WTC11 (cell line): Measurements from ENCODE around the gene CNOT3. TPM values are rescaled to one million over a fixed set of nuclear protein-coding genes. Genes with fewer than 3 reads are reported as not detected.

Experiments
- ATAC-seq: fragments of 200-7000 bp; cut with Tn5 transposase; 2 replicates; pipeline ENCODE4 v1.10.0; 2021; ENCODE audit warnings: mild to moderate bottlenecking, moderate library complexity
- CTCF ChIA-PET: fragments of 300-600 bp; sonication (Branson Sonifier 250); formaldehyde crosslinking; loops from one replicate; lab custom pipeline; 2021; ENCODE audit warnings: antibody characterized with exemption; lab: Charles Lee
- POLR2A ChIA-PET: fragments of 350-600 bp; sonication (Branson Sonifier 250); formaldehyde crosslinking; loops from one replicate; lab custom pipeline; 2021; ENCODE audit warnings: antibody characterized with exemption; lab: Charles Lee
- DNase-seq: peaks from one replicate; pipeline ENCODE4 v3.0.0; 2021; ENCODE audit warnings: low spot score
- H3K27ac Mint-ChIP-seq: 2 replicates; pipeline ENCODE4 v1.8.0; 2021; ENCODE audit warnings: mixed read lengths
- H3K27me3 Mint-ChIP-seq: 2 replicates; pipeline ENCODE4 v1.8.0; 2021; ENCODE audit warnings: low read depth, mild to moderate bottlenecking, moderate library complexity, mixed read lengths
- H3K36me3 Mint-ChIP-seq: 2 replicates; pipeline ENCODE4 v1.8.0; 2021; ENCODE audit warnings: mixed read lengths
- H3K4me1 Mint-ChIP-seq: 2 replicates; pipeline ENCODE4 v1.8.0; 2022; ENCODE audit warnings: mixed read lengths
- H3K4me3 Mint-ChIP-seq: 2 replicates; pipeline ENCODE4 v1.8.0; 2021; ENCODE audit warnings: mild to moderate bottlenecking, moderate library complexity, mixed read lengths
- H3K9me3 Mint-ChIP-seq: 2 replicates; pipeline ENCODE4 v1.8.0; 2021; ENCODE audit warnings: mixed read lengths
- AFF4 ChIP-seq: sonication (generic); formaldehyde crosslinking; IDR thresholded peaks from 2 replicates; pipeline ENCODE4 v1.8.1; 2023; ENCODE audit warnings: mild to moderate bottlenecking, missing genetic modification reagents, borderline replicate concordance
- ATF1 ChIP-seq: sonication (generic); formaldehyde crosslinking; IDR thresholded peaks from 2 replicates; pipeline ENCODE4 v1.8.1; 2023; ENCODE audit warnings: mild to moderate bottlenecking, moderate library complexity, missing genetic modification reagents
- ATF6 ChIP-seq: sonication (generic); formaldehyde crosslinking; IDR thresholded peaks from 2 replicates; pipeline ENCODE4 v1.8.1; 2023; ENCODE audit warnings: mild to moderate bottlenecking, missing genetic modification reagents
- CREM ChIP-seq: sonication (generic); formaldehyde crosslinking; IDR thresholded peaks from 2 replicates; pipeline ENCODE4 v1.8.1; 2022; ENCODE audit warnings: mild to moderate bottlenecking, missing genetic modification reagents, moderate library complexity
- ELF4 ChIP-seq: sonication (generic); formaldehyde crosslinking; IDR thresholded peaks from 2 replicates; pipeline ENCODE4 v1.8.1; 2022; ENCODE audit warnings: low read depth, mild to moderate bottlenecking, moderate library complexity, missing genetic modification reagents
- EMX1 ChIP-seq: fragments of 250-450 bp; sonication (Bioruptor Pico); IDR thresholded peaks from 2 replicates; pipeline ENCODE4 v1.8.0; 2021; ENCODE audit warnings: mild to moderate bottlenecking
- ERG ChIP-seq: fragments of 250-450 bp; sonication (Bioruptor Pico); IDR thresholded peaks from 2 replicates; pipeline ENCODE4 v1.8.0; 2021; ENCODE audit warnings: mild to moderate bottlenecking
- IRF2 ChIP-seq: sonication (generic); formaldehyde crosslinking; IDR thresholded peaks from 2 replicates; pipeline ENCODE4 v1.8.0; 2022; ENCODE audit warnings: low read depth, missing genetic modification reagents, borderline replicate concordance
- NFATC4 ChIP-seq: fragments of 250-450 bp; sonication (Bioruptor Pico); IDR thresholded peaks from 2 replicates; pipeline ENCODE4 v1.9.0; 2021; ENCODE audit warnings: mild to moderate bottlenecking
- NR1H2 ChIP-seq: sonication (generic); formaldehyde crosslinking; IDR thresholded peaks from 2 replicates; pipeline ENCODE4 v1.9.0; 2021; ENCODE audit warnings: mild to moderate bottlenecking, moderate library complexity, missing genetic modification reagents
- RORB ChIP-seq: fragments of 250-450 bp; sonication (Bioruptor Pico); IDR thresholded peaks from 2 replicates; pipeline ENCODE4 v1.9.0; 2021; ENCODE audit warnings: mild to moderate bottlenecking
- SMAD4 ChIP-seq: sonication (generic); formaldehyde crosslinking; IDR thresholded peaks from 2 replicates; pipeline ENCODE4 v1.8.0; 2022; ENCODE audit warnings: mild to moderate bottlenecking, missing genetic modification reagents
- SOX15 ChIP-seq: fragments of 250-450 bp; sonication (Bioruptor Pico); IDR thresholded peaks from 2 replicates; pipeline ENCODE4 v1.9.0; 2021; ENCODE audit warnings: mild to moderate bottlenecking
- SP1 ChIP-seq: sonication (generic); formaldehyde crosslinking; conservative IDR thresholded peaks from 2 replicates; pipeline ENCODE4 v1.8.1; 2022; ENCODE audit warnings: missing genetic modification reagents
- STAT6 ChIP-seq: sonication (generic); formaldehyde crosslinking; conservative IDR thresholded peaks from 2 replicates; pipeline ENCODE4 v1.8.1; 2023; ENCODE audit warnings: mild to moderate bottlenecking, low read depth, missing genetic modification reagents, moderate library complexity
- TCF7 ChIP-seq: sonication (generic); formaldehyde crosslinking; IDR thresholded peaks from 2 replicates; pipeline ENCODE4 v1.8.0; 2022; ENCODE audit warnings: mild to moderate bottlenecking, low read depth, missing genetic modification reagents, moderate library complexity
- TEAD4 ChIP-seq: sonication (generic); formaldehyde crosslinking; IDR thresholded peaks from 2 replicates; pipeline ENCODE4 v1.8.0; 2022; ENCODE audit warnings: mild to moderate bottlenecking, missing genetic modification reagents
- USF2 ChIP-seq: sonication (generic); formaldehyde crosslinking; IDR thresholded peaks from 2 replicates; pipeline ENCODE4 v1.8.1; 2023; ENCODE audit warnings: mild to moderate bottlenecking, missing genetic modification reagents, moderate library complexity
- ZBTB43 ChIP-seq: sonication (generic); formaldehyde crosslinking; IDR thresholded peaks from 2 replicates; pipeline ENCODE4 v1.8.1; 2023; ENCODE audit warnings: mild to moderate bottlenecking, missing genetic modification reagents
- ZNF121 ChIP-seq: sonication (generic); formaldehyde crosslinking; IDR thresholded peaks from 2 replicates; pipeline ENCODE4 v1.8.0; 2023; ENCODE audit warnings: missing genetic modification reagents
- ZNF317 ChIP-seq: sonication (generic); formaldehyde crosslinking; IDR thresholded peaks from 2 replicates; pipeline ENCODE4 v1.8.1; 2023; ENCODE audit warnings: low read depth, mild to moderate bottlenecking, moderate library complexity, missing genetic modification reagents, borderline replicate concordance
- total RNA-seq: library from RNA; stranded (reverse); gene quantifications from 3 replicates; pipeline ENCODE4 v1.2.3, GENCODE V29; 2021

CNOT3 gene
- total RNA-seq, 1 experiment from 2014 or later: 93.3 TPM

GRCh38 chr19:54173359-54173699 lies 35.8 kb downstream of the CNOT3 start:
- no peak for DNase-seq
- Mint-ChIP-seq H3K27ac (no peak overlapping the region), H3K4me3 (peak overlapping the region; percentile 82), H3K4me1 (peaks cover 16% of the 10 kb centered on the region), H3K36me3 (peaks cover 10% of the 10 kb centered on the region)
- peak; percentile 6 for ATAC-seq
- POLR2A ChIA-PET: interaction anchor here (0.8 to 1.6 kb wide), 7 partner anchors 8 to 78 kb away, joined by 3 to 9 read pairs (median 4); partner anchors contain the start of genes MBOAT7, PRPF31, TFPT and TSEN34
- TF ChIP-seq AFF4 (0 out of 2 replicates have a peak, but pooled peaks have one; percentile 17), ATF1 (CRISPR knock-in tag) (no peak)
- TF ChIP-seq, all 79 proteins: peak for 1
- Mint-ChIP-seq H3K9me3 (no peaks in the 10 kb centered on the region), H3K27me3 (no peaks in the 10 kb centered on the region)
- CTCF ChIA-PET: interaction anchor here (0.6 to 2.2 kb wide), 19 partner anchors 8 to 454 kb away, joined by 3 to 31 read pairs (median 4); partner anchors contain the start of genes CNOT3, LILRA6, MBOAT7 and PRPF31

GRCh38 chr19:54173951-54174834 lies 36.6 kb downstream of the CNOT3 start:
- CTCF ChIA-PET: interaction anchor here (0.9 to 2.2 kb wide), 9 partner anchors 9 to 152 kb away, joined by 3 to 31 read pairs (median 6); partner anchors contain the start of genes CNOT3, MBOAT7 and TSEN34
- H3K27ac Mint-ChIP-seq: no peak overlapping the region

More at GRCh38 chr19:54173951-54174834, 36.6 kb downstream of the CNOT3 start:
- peaks cover 11% of the 10 kb centered on the region for H3K36me3 Mint-ChIP-seq
- ATAC-seq (no peak), DNase-seq (no peak)
- no peak overlapping the region for H3K4me3 Mint-ChIP-seq
- POLR2A ChIA-PET: interaction anchor here (0.6 to 1.6 kb wide), 8 partner anchors 9 to 1235 kb away, joined by 3 to 5 read pairs (median 4); partner anchors contain the start of genes MBOAT7, PRPF31, TFPT and TSEN34
- H3K27me3 Mint-ChIP-seq: no peaks in the 10 kb centered on the region
- no peak for TF ChIP-seq SP1 (CRISPR knock-in tag)
- TF ChIP-seq STAT6 (CRISPR knock-in tag): no peak
- TF ChIP-seq ELF4: no peak
- no peak for TF ChIP-seq ZNF121
- no peak for TF ChIP-seq CREM
- TF ChIP-seq SMAD4 (CRISPR knock-in tag): no peak
- TF ChIP-seq SOX15 (CRISPR knock-in tag): no peak
- TF ChIP-seq ZBTB43 (CRISPR knock-in tag): no peak
- TF ChIP-seq TCF7 (CRISPR knock-in tag): no peak
- TF ChIP-seq ATF6 (CRISPR knock-in tag): no peak
- no peak for TF ChIP-seq ERG
- TF ChIP-seq TEAD4 (CRISPR knock-in tag): no peak
- no peak for TF ChIP-seq NFATC4 (CRISPR knock-in tag)
- no peak for TF ChIP-seq ZNF317
- TF ChIP-seq EMX1 (CRISPR knock-in tag): no peak
- no peak for TF ChIP-seq USF2 (CRISPR knock-in tag)
- no peak for TF ChIP-seq RORB (CRISPR knock-in tag)
- TF ChIP-seq NR1H2 (CRISPR knock-in tag): no peak
- no peak for TF ChIP-seq IRF2
- no peaks in the 10 kb centered on the region for H3K9me3 Mint-ChIP-seq
- H3K4me1 Mint-ChIP-seq: peaks cover 20% of the 10 kb centered on the region
